Esophagus (tissue), 2 donors: Measurements from ENCODE around the gene TSPAN17. TPM values are rescaled to one million over a fixed set of nuclear protein-coding genes. Genes with fewer than 3 reads are reported as not detected.

Experiments used
- H3K27ac ChIP-seq, 2 donors: one replicate each; pipeline ENCODE4 v1.5.1; 2013; ENCODE audit warnings: low read depth in 2 of 2, mild to moderate bottlenecking in 2 of 2, inconsistent platforms in 1 of 2, low read length in 1 of 2, moderate library complexity in 1 of 2
- H3K27me3 ChIP-seq, 2 donors: one replicate each; pipeline ENCODE4 v1.6.1; 2013; ENCODE audit warnings: low read length in 2 of 2, control low read depth in 1 of 2, mild to moderate bottlenecking in 1 of 2; ENCODE audit not compliant: insufficient read depth in 2 of 2, control insufficient read depth in 1 of 2
- H3K36me3 ChIP-seq, 2 donors: one replicate each; pipeline ENCODE4 v1.6.1; 2013; ENCODE audit warnings: low read length in 1 of 2; ENCODE audit not compliant: control insufficient read depth in 2 of 2, insufficient read depth in 2 of 2
- H3K4me1 ChIP-seq, 2 donors: one replicate each; pipeline ENCODE4 v1.6.1; 2013; ENCODE audit warnings: low read length in 1 of 2; ENCODE audit not compliant: control insufficient read depth in 2 of 2, insufficient read depth in 2 of 2
- H3K4me3 ChIP-seq, 2 donors: one replicate each; pipeline ENCODE4 v1.5.1; 2013; ENCODE audit warnings: low read length in 2 of 2, mild to moderate bottlenecking in 2 of 2, low read depth in 1 of 2, moderate library complexity in 1 of 2
- H3K9me3 ChIP-seq, 2 donors: one replicate each; pipeline ENCODE4 v1.6.1; 2013; ENCODE audit warnings: mild to moderate bottlenecking in 2 of 2, low read depth in 1 of 2, low read length in 1 of 2, moderate library complexity in 1 of 2; ENCODE audit not compliant: control insufficient read depth in 2 of 2, insufficient read depth in 1 of 2
- WGBS, 2 donors: extraction: QIAGEN DNeasy Blood & Tissue Kit; methylation state at CpG; one replicate each; pipeline ENCODE4 v1.1.7; 2013; 5-methylcytosine and 5-hydroxymethylcytosine counted together
- polyA plus RNA-seq, 2 donors: library from polyadenylated mRNA; stranded (reverse); fragments of 200-250 nt; gene quantifications; one replicate each; pipeline ENCODE4 v1.2.3, GENCODE V29; 2013
- donor health status: healthy with polysubstance abuse.
- donor health status: Bipolar disorder and iron deficiency.

TSPAN17 gene
- polyA plus RNA-seq, 2 donors: 15.7 to 21.3 TPM

- no peaks in the 10 kb centered on the region for H3K9me3 ChIP-seq
- WGBS, 2 donors: 80 to 81% methylated on average over 18 of the region's 18 CpGs
- no peak overlapping the region for H3K4me3 ChIP-seq
- H3K27ac ChIP-seq: no peak overlapping the region
- H3K4me1 ChIP-seq: no peaks in the 10 kb centered on the region
- no peaks in the 10 kb centered on the region for H3K27me3 ChIP-seq
- H3K36me3 ChIP-seq: no peaks in the 10 kb centered on the region
Measured at GRCh38 chr5:176673651-176674583, 26.6 kb downstream of the TSPAN17 start.

GRCh38 chr5:176674799-176675198 lies 27.5 kb downstream of the TSPAN17 start:
- Histone ChIP-seq H3K9me3 (no peaks in the 10 kb centered on the region), H3K36me3 (no peaks in the 10 kb centered on the region), H3K4me3 (no peak overlapping the region), H3K27me3 (no peaks in the 10 kb centered on the region), H3K4me1 (peaks cover 0 to 1% of the 10 kb centered on the region in 2 donors), H3K27ac (no peak overlapping the region)
- 85 to 90% methylated on average over 17 of the region's 17 CpGs for WGBS, 2 donors

GRCh38 chr5:176675676-176676360 lies 28.5 kb downstream of the TSPAN17 start:
- H3K4me1 ChIP-seq: peaks cover 0 to 4% of the 10 kb centered on the region in 2 donors
- H3K27me3 ChIP-seq: no peaks in the 10 kb centered on the region
- H3K36me3 ChIP-seq: no peaks in the 10 kb centered on the region
- H3K27ac ChIP-seq: no peak overlapping the region
- no peak overlapping the region for H3K4me3 ChIP-seq
- 65 to 68% methylated on average over 19 of the region's 19 CpGs for WGBS, 2 donors
- no peaks in the 10 kb centered on the region for H3K9me3 ChIP-seq

GRCh38 chr5:176676361-176676824 lies 29.1 kb downstream of the TSPAN17 start:
- Histone ChIP-seq H3K9me3 (no peaks in the 10 kb centered on the region), H3K4me3 (no peak overlapping the region), H3K27me3 (no peaks in the 10 kb centered on the region), H3K36me3 (no peaks in the 10 kb centered on the region), H3K27ac (no peak overlapping the region), H3K4me1 (peaks cover 0 to 4% of the 10 kb centered on the region in 2 donors)
- 58 to 60% methylated on average over 10 of the region's 10 CpGs for WGBS, 2 donors

GRCh38 chr5:176677209-176677939 lies 30.1 kb downstream of the TSPAN17 start:
- WGBS, 2 donors: 76 to 78% methylated on average over 12 of the region's 12 CpGs
- H3K27me3 ChIP-seq: no peaks in the 10 kb centered on the region
- H3K36me3 ChIP-seq: no peaks in the 10 kb centered on the region
- no peak overlapping the region for H3K27ac ChIP-seq
- no peaks in the 10 kb centered on the region for H3K9me3 ChIP-seq
- no peak overlapping the region for H3K4me3 ChIP-seq
- H3K4me1 ChIP-seq: peaks cover 0 to 4% of the 10 kb centered on the region in 2 donors

GRCh38 chr5:176678584-176678983 lies 31.3 kb downstream of the TSPAN17 start:
- Histone ChIP-seq H3K36me3 (no peaks in the 10 kb centered on the region), H3K27me3 (no peaks in the 10 kb centered on the region), H3K4me3 (no peak overlapping the region), H3K9me3 (no peaks in the 10 kb centered on the region), H3K4me1 (peaks cover 0 to 4% of the 10 kb centered on the region in 2 donors), H3K27ac (no peak overlapping the region)
- 81 to 82% methylated on average over 5 of the region's 5 CpGs for WGBS, 2 donors

GRCh38 chr5:176679365-176680225 lies 32.3 kb downstream of the TSPAN17 start:
- peaks cover 0 to 4% of the 10 kb centered on the region in 2 donors for H3K4me1 ChIP-seq
- 29 to 30% methylated on average over 29 to 31 of the region's 31 CpGs for WGBS, 2 donors

GRCh38 chr5:176680226-176680563 lies 32.9 kb downstream of the TSPAN17 start:
- Histone ChIP-seq H3K9me3 (no peaks in the 10 kb centered on the region), H3K36me3 (no peaks in the 10 kb centered on the region), H3K27me3 (peaks cover 0 to 2% of the 10 kb centered on the region in 2 donors), H3K4me1 (peaks cover 0 to 4% of the 10 kb centered on the region in 2 donors), H3K27ac (no peak overlapping the region), H3K4me3 (no peak overlapping the region)
- 5 to 6% methylated on average over 28 to 33 of the region's 33 CpGs for WGBS, 2 donors

More at GRCh38 chr5:176679365-176680225, 32.3 kb downstream of the TSPAN17 start:
- no peaks in the 10 kb centered on the region for H3K36me3 ChIP-seq
- no peaks in the 10 kb centered on the region for H3K9me3 ChIP-seq
- peaks cover 0 to 2% of the 10 kb centered on the region in 2 donors for H3K27me3 ChIP-seq
- no peak overlapping the region for H3K27ac ChIP-seq
- H3K4me3 ChIP-seq: no peak overlapping the region
